Measurements from ENCODE around the gene CLDN16.
A peak's percentile ranks its signal among the peaks of the same experiment; 100 is the strongest.

CLDN16 gene

GRCh38 chr3:190387578-190388213 lies at the start of gene CLDN16:
Gene CLDN16, plus strand, starts transcription at chr3:190388163. Its CDS starts 167 bp downstream, at chr3:190388330.
- DNase-seq (ENCODE audit: low spot score), result peak; percentile 50

GRCh38 chr3:190338717-190339116 lies 49.2 kb upstream of the CLDN16 start:
- DNase-seq (ENCODE audit: low spot score), result no peak

GRCh38 chr3:190339130-190339529 lies 48.8 kb upstream of the CLDN16 start:
- no peak for DNase-seq (ENCODE audit: low spot score)

GRCh38 chr3:190340071-190340470 lies 47.9 kb upstream of the CLDN16 start:
- no peak for DNase-seq (ENCODE audit: low spot score)

- no peak for DNase-seq (ENCODE audit: low spot score)
These were observed 42.7 kb upstream of the CLDN16 start for GRCh38 chr3:190345027-190345821.

GRCh38 chr3:190345878-190346277 lies 42.1 kb upstream of the CLDN16 start:
- no peak for DNase-seq (ENCODE audit: low spot score)

- DNase-seq (ENCODE audit: low spot score), result no peak
These were observed 41.4 kb upstream of the CLDN16 start for GRCh38 chr3:190346541-190346940.

- DNase-seq (ENCODE audit: low spot score), result no peak
These were observed 35.0 kb upstream of the CLDN16 start for GRCh38 chr3:190352861-190353457.

- DNase-seq (ENCODE audit: low spot score), result no peak
These were observed 31.7 kb upstream of the CLDN16 start for GRCh38 chr3:190356246-190356645.

GRCh38 chr3:190357468-190357867 lies 30.5 kb upstream of the CLDN16 start:
- DNase-seq (ENCODE audit: low spot score), result no peak

GRCh38 chr3:190359813-190360212 lies 28.1 kb upstream of the CLDN16 start:
- DNase-seq (ENCODE audit: low spot score), result no peak

GRCh38 chr3:190360228-190360627 lies 27.7 kb upstream of the CLDN16 start:
- DNase-seq (ENCODE audit: low spot score), result no peak

GRCh38 chr3:190361791-190362190 lies 26.2 kb upstream of the CLDN16 start:
- DNase-seq (ENCODE audit: low spot score), result no peak

GRCh38 chr3:190362258-190362657 lies 25.7 kb upstream of the CLDN16 start:
- no peak for DNase-seq (ENCODE audit: low spot score)

- DNase-seq (ENCODE audit: low spot score), result no peak
These were observed 21.8 kb upstream of the CLDN16 start for GRCh38 chr3:190366133-190366532.

- no peak for DNase-seq (ENCODE audit: low spot score)
These were observed 19.1 kb upstream of the CLDN16 start for GRCh38 chr3:190368881-190369280.

- no peak for DNase-seq (ENCODE audit: low spot score)
These were observed 18.2 kb upstream of the CLDN16 start for GRCh38 chr3:190369668-190370295.

GRCh38 chr3:190370369-190370768 lies 17.6 kb upstream of the CLDN16 start:
- no peak for DNase-seq (ENCODE audit: low spot score)

- DNase-seq (ENCODE audit: low spot score), result no peak
These were observed 16.8 kb upstream of the CLDN16 start for GRCh38 chr3:190371152-190371551.

GRCh38 chr3:190375246-190375645 lies 12.7 kb upstream of the CLDN16 start:
- peak; percentile 22 for DNase-seq (ENCODE audit: low spot score)

GRCh38 chr3:190375671-190376070 lies 12.3 kb upstream of the CLDN16 start:
- no peak for DNase-seq (ENCODE audit: low spot score)

- DNase-seq (ENCODE audit: low spot score), result no peak
These were observed 9.6 kb upstream of the CLDN16 start for GRCh38 chr3:190378240-190378891.
